ENCODE results near the gene APOBEC3C.

Gene APOBEC3C

DNA sequence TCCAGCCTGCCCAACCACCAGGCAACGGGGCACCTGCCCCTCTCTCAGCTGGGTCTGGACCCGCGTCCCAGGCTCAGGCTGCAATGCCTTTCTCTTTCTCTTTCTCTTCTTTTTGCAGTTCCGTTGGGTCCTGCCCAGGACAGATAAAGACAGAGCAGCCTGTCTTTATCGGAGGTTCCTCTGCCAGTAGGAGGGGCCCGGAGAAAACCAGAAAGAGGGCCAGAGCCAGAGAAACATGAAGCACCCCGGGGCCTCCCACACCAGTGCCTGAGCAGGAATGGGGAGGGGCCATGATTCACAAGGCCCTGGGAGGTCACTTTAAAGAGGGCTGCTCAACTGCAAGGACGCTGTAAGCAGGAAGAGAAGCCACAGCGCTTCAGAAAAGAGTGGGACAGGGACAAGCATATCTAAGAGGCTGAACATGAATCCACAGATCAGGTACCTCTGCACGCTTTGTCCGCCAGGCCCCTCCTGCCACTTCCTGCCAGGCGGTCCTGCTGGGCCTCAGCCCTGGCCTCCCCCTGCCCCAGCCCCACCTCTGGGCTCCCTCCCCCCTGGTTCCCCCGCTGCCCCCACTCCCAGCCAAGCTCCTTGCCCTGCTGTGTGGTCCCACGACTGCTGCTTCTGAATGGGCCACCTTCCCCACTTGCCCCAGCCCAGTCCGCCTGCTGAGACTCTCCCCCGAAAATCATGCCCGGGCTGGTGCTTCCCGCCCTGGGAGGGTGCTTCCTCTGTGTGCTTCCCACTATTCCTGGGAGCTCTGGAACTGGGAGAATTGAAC lies at the start of gene APOBEC3C:
Gene APOBEC3C (plus strand): TSS at position 316 of the 781 bp plus-strand sequence. CDS start 106 bp downstream, at position 422.
- H3K4me3 ChIP-seq (ENCODE audit: low read depth, low read length) = no peak within 1 kb of the TSS
- TF ChIP-seq, protein P1, sequence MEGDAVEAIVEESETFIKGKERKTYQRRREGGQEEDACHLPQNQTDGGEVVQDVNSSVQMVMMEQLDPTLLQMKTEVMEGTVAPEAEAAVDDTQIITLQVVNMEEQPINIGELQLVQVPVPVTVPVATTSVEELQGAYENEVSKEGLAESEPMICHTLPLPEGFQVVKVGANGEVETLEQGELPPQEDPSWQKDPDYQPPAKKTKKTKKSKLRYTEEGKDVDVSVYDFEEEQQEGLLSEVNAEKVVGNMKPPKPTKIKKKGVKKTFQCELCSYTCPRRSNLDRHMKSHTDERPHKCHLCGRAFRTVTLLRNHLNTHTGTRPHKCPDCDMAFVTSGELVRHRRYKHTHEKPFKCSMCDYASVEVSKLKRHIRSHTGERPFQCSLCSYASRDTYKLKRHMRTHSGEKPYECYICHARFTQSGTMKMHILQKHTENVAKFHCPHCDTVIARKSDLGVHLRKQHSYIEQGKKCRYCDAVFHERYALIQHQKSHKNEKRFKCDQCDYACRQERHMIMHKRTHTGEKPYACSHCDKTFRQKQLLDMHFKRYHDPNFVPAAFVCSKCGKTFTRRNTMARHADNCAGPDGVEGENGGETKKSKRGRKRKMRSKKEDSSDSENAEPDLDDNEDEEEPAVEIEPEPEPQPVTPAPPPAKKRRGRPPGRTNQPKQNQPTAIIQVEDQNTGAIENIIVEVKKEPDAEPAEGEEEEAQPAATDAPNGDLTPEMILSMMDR (IDR thresholded peaks at IDR 0.05; ENCODE audit: control insufficient read depth, extremely low read depth, insufficient read depth) = no peak
- DNase-seq (ENCODE audit: low read depth) = no peak

DNA sequence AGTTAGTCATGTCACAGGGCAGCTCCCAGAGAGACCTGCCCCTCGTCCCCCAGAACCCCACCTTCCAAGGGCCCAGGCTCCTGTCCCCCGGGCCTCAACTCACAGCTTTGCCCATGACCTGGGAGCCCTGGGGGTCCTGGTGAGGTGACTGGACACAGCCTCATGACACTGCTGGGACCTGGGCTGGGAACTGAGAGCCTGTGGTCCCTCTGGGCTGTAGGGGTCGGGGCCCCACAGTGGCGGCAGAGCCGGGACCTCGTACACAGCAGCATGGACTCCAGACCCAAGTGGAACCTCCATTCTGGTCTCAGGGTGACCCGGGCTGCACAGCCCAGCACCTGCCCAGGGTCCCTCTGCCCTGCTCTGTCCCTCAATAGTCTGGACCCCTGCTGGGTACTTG lies 49.8 kb upstream of the APOBEC3C start:
- H3K4me3 ChIP-seq (ENCODE audit: low read depth, low read length) = no peak overlapping the region
- TF ChIP-seq, protein P1 (IDR thresholded peaks at IDR 0.05; ENCODE audit: control insufficient read depth, extremely low read depth, insufficient read depth) = no peak
- no peak for DNase-seq (ENCODE audit: low read depth)

DNA sequence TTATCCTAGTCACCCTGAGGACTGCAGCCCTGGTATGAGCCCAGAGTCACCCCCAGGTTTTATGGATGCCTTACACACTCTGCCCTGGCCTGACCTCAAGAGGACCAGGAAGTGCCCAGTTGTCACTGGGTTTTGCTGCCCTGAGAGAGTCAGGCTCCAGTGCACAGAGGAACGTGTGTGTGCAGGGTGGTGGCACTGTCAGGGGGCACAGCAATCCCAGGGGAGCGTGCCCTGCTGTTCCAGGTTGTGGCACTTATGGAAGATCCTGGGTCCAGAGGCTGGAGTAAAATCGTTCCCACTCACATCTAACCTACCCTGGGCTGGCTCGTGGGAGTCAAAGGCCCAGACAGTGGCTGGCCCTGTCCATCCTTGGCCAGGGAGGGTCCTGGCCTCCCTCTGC lies 49.1 kb upstream of the APOBEC3C start:
- TF ChIP-seq, protein P1 (IDR thresholded peaks at IDR 0.05; ENCODE audit: control insufficient read depth, extremely low read depth, insufficient read depth) = no peak
- H3K4me3 ChIP-seq (ENCODE audit: low read depth, low read length) = no peak overlapping the region
- no peak for DNase-seq (ENCODE audit: low read depth)

DNA sequence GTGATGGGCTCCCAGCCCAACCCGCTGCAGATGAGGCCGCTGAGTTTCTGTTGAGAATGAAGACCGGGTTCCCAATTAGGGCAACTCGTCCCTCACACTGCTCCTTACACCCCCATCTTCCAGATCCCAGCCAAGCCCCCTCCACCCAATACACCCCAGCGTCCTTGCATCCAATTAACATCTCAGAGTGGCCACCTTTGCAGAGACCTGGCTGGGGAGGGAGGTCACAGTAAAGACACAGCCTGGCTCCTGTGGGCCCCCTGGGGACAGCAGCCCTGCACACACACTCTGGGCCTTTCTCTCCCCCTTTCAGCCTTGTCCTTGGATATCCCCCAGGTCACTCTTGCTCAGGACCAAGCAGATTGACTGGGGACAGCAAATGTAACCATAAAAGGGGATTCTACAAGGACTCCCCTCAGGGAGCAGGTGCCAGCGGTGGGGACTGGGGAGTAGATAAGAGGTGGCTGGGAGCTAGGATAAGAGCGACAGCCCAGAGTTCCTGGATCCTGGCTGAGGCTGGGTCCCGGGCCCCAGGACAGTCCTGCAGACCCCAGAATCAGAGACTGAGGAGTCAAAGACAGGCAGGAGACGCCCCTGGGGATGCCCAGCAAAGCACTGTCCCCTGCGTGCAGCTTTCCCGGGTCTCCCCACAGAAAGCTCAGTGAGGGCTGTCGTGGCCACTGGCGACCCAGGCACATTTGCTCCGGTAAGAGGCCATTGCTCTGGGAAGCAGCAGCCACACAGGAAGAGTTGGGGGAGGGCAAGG lies 48.3 kb upstream of the APOBEC3C start:
- no peak overlapping the region for H3K4me3 ChIP-seq (ENCODE audit: low read depth, low read length)
- TF ChIP-seq, protein P1 (IDR thresholded peaks at IDR 0.05; ENCODE audit: control insufficient read depth, extremely low read depth, insufficient read depth) = no peak
- no peak for DNase-seq (ENCODE audit: low read depth)

DNA sequence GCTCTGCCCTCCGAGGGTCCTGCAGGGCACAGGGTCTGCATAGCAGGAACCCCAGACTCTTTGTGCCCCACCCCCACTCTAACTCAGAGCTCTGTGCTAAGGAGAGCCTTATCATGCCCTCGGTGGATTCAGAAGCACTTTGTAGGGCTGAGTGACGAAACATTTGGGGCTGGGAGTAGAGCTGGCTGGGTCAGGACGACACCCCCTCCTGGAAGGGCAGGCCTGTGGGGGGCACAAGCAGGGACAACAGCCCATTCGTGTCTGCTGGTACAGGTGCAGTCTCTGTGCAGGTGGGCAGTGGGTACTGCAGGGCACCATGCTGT lies 47.7 kb upstream of the APOBEC3C start:
- DNase-seq (ENCODE audit: low read depth) = no peak
- no peak overlapping the region for H3K4me3 ChIP-seq (ENCODE audit: low read depth, low read length)
- TF ChIP-seq, protein P1 (IDR thresholded peaks at IDR 0.05; ENCODE audit: control insufficient read depth, extremely low read depth, insufficient read depth) = no peak

DNA sequence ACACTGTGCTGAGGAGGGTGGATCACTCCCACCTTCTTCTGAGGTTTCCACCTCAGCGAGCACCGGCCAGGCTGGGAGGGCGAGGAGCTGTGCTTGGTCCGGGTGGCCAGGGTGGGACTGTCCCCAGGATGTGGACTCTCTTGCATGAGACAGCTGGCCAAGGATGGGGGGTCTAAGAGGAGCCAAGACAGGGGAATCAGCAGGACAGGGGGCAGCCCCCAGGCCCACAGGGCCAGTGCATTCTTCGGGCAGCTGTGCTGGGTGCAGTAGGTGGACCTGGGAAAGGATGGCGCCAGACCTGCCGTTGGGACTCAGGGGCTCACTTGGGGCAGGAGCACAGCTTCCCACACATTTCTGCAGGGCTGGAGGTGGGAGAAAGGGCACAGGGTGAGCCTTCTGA lies 47.1 kb upstream of the APOBEC3C start:
- DNase-seq (ENCODE audit: low read depth) = no peak
- TF ChIP-seq, protein P1 (IDR thresholded peaks at IDR 0.05; ENCODE audit: control insufficient read depth, extremely low read depth, insufficient read depth) = no peak
- no peak overlapping the region for H3K4me3 ChIP-seq (ENCODE audit: low read depth, low read length)

All from LNCaP clone FGC (cell line).